GM12891 (cell line): ENCODE results near the gene FGFR1OP2.

Experiments
- POLR2A ChIP-seq: IDR thresholded peaks from 2 replicates; pipeline ENCODE4 v1.6.1; 2011; ENCODE audit warnings: low read depth, low read length, control low read depth
- POLR2AphosphoS5 ChIP-seq: IDR thresholded peaks from 2 replicates; pipeline ENCODE4 v1.6.1; 2011; ENCODE audit warnings: low read depth, low read length, control low read depth
- POU2F2 ChIP-seq: IDR thresholded peaks from 2 replicates; pipeline ENCODE4 v1.6.1; 2011; ENCODE audit warnings: low read depth, mild to moderate bottlenecking, control low read depth, low read length, moderate library complexity
- SPI1 ChIP-seq: IDR thresholded peaks from 2 replicates; pipeline ENCODE4 v1.6.1; 2011; ENCODE audit warnings: low read depth, low read length, control low read depth
- TAF1 ChIP-seq: IDR thresholded peaks from 2 replicates; pipeline ENCODE4 v1.6.1; 2011; ENCODE audit warnings: low read depth, low read length, control low read depth

- TF ChIP-seq POLR2AphosphoS5 (no peak), POLR2A (no peak), POU2F2 (no peak), SPI1 (no peak), TAF1 (no peak)
These were observed 65.4 kb downstream of the FGFR1OP2 start for GRCh38 chr12:27003421-27004381.
